Putamen (tissue), 1 donor: Measurements from ENCODE around the gene ZSCAN21.
A peak's percentile ranks its signal among the peaks of the same experiment; 100 is the strongest.

Source experiments
- DNase-seq: peaks from one replicate; pipeline ENCODE4 v3.0.0-alpha.2; 2016; ENCODE audit warnings: low spot score

ZSCAN21 gene

GRCh38 chr7:100027197-100027596 lies 22.4 kb upstream of the ZSCAN21 start:
- no peak for DNase-seq

- DNase-seq: no peak
These were observed 20.0 kb upstream of the ZSCAN21 start for GRCh38 chr7:100029596-100029995.

GRCh38 chr7:100033526-100033925 lies 16.0 kb upstream of the ZSCAN21 start:
- DNase-seq: no peak

- no peak for DNase-seq
These were observed 14.6 kb upstream of the ZSCAN21 start for GRCh38 chr7:100034871-100035510.

GRCh38 chr7:100035876-100036275 lies 13.7 kb upstream of the ZSCAN21 start:
- no peak for DNase-seq

- no peak for DNase-seq
These were observed 11.2 kb upstream of the ZSCAN21 start for GRCh38 chr7:100038326-100038725.

- no peak for DNase-seq
These were observed 9.0 kb upstream of the ZSCAN21 start for GRCh38 chr7:100040575-100040974.

- no peak for DNase-seq
These were observed 4.9 kb upstream of the ZSCAN21 start for GRCh38 chr7:100044718-100045117.

- no peak for DNase-seq
These were observed 894 bp upstream of the ZSCAN21 start for GRCh38 chr7:100048680-100049079.

- DNase-seq: no peak
These were observed 2.0 kb downstream of the ZSCAN21 start for GRCh38 chr7:100051611-100052010.

GRCh38 chr7:100053215-100053614 lies 3.6 kb downstream of the ZSCAN21 start:
- DNase-seq: peak; percentile 87

- no peak for DNase-seq
These were observed 7.4 kb downstream of the ZSCAN21 start for GRCh38 chr7:100057006-100057405.

GRCh38 chr7:100059251-100059739 lies 9.7 kb downstream of the ZSCAN21 start:
- no peak for DNase-seq

- no peak for DNase-seq
These were observed 12.1 kb downstream of the ZSCAN21 start for GRCh38 chr7:100061518-100062193.

GRCh38 chr7:100063376-100063775 lies 13.8 kb downstream of the ZSCAN21 start:
- no peak for DNase-seq

GRCh38 chr7:100064162-100064561 lies 14.6 kb downstream of the ZSCAN21 start:
- no peak for DNase-seq

GRCh38 chr7:100065452-100066186 lies 16.0 kb downstream of the ZSCAN21 start:
- DNase-seq: no peak

GRCh38 chr7:100066953-100067352 lies 17.4 kb downstream of the ZSCAN21 start:
- DNase-seq: no peak

- no peak for DNase-seq
These were observed 20.4 kb downstream of the ZSCAN21 start for GRCh38 chr7:100069991-100070390.

- DNase-seq: no peak
These were observed 21.6 kb downstream of the ZSCAN21 start for GRCh38 chr7:100071018-100071723.

- DNase-seq: no peak
These were observed 22.9 kb downstream of the ZSCAN21 start for GRCh38 chr7:100072462-100072861.

GRCh38 chr7:100074841-100075240 lies 25.3 kb downstream of the ZSCAN21 start:
- DNase-seq: no peak
